Glutamatergic neuron (in vitro differentiated cells): ENCODE measurements around the gene TAAR5. TPM values are rescaled to one million over a fixed set of nuclear protein-coding genes. Genes with fewer than 3 reads are reported as not detected.

Source experiments
- DNase-seq: peaks from one replicate; pipeline ENCODE4 v3.0.0; 2022
- H3K27ac Mint-ChIP-seq: one replicate; pipeline ENCODE4 v1.8.0; 2020; ENCODE audit warnings: mild to moderate bottlenecking, mixed read lengths, inconsistent platforms; ENCODE audit not compliant: unreplicated experiment
- H3K27me3 Mint-ChIP-seq: one replicate; pipeline ENCODE4 v1.8.0; 2020; ENCODE audit warnings: mild to moderate bottlenecking, moderate library complexity, mixed read lengths, inconsistent platforms; ENCODE audit not compliant: unreplicated experiment
- H3K36me3 Mint-ChIP-seq: one replicate; pipeline ENCODE4 v1.8.0; 2020; ENCODE audit warnings: mild to moderate bottlenecking, mixed read lengths, inconsistent platforms; ENCODE audit not compliant: unreplicated experiment
- H3K4me1 Mint-ChIP-seq: one replicate; pipeline ENCODE4 v1.8.0; 2020; ENCODE audit warnings: mild to moderate bottlenecking, low read depth, mixed read lengths, inconsistent platforms; ENCODE audit not compliant: unreplicated experiment
- H3K4me3 Mint-ChIP-seq: one replicate; pipeline ENCODE4 v1.8.0; 2020; ENCODE audit warnings: mild to moderate bottlenecking, mixed read lengths, inconsistent platforms; ENCODE audit not compliant: unreplicated experiment
- H3K9me3 Mint-ChIP-seq: one replicate; pipeline ENCODE4 v1.8.0; 2020; ENCODE audit warnings: mild to moderate bottlenecking, moderate library complexity, mixed read lengths, inconsistent platforms; ENCODE audit not compliant: unreplicated experiment
- CTCF ChIP-seq: fragments of 200-600 bp; sonication (generic); IDR thresholded peaks from one replicate; pipeline ENCODE4 v1.5.0; 2021; ENCODE audit not compliant: partially characterized antibody, unreplicated experiment
- total RNA-seq: library from RNA; stranded (reverse); fragmentation: NEBNext Ultra II Directional; extraction: Animal tissue kit (Norgen Biotek cat#: 25700); gene quantifications from one replicate; pipeline ENCODE4 v1.2.1, GENCODE V29; 2021; ENCODE audit not compliant: unreplicated experiment

The TAAR5 gene
- total RNA-seq, 1 donor from 2014 or later, result not detected

- H3K36me3 Mint-ChIP-seq, result no peaks in the 10 kb centered on the region
- no peak for DNase-seq
- H3K4me1 Mint-ChIP-seq, result no peaks in the 10 kb centered on the region
- H3K4me3 Mint-ChIP-seq, result no peak overlapping the region
- H3K27me3 Mint-ChIP-seq, result no peaks in the 10 kb centered on the region
- H3K9me3 Mint-ChIP-seq, result no peaks in the 10 kb centered on the region
- TF ChIP-seq CTCF, result no peak
- H3K27ac Mint-ChIP-seq, result no peak overlapping the region
Measured at GRCh38 chr6:132596201-132596600, 6.7 kb upstream of the TAAR5 start.

GRCh38 chr6:132592855-132593254 lies 3.3 kb upstream of the TAAR5 start:
- Mint-ChIP-seq H3K4me3 (no peak overlapping the region), H3K9me3 (no peaks in the 10 kb centered on the region)

GRCh38 chr6:132590362-132590761 lies 821 bp upstream of the TAAR5 start:
- H3K9me3 Mint-ChIP-seq, result no peaks in the 10 kb centered on the region
- no peak overlapping the region for H3K27ac Mint-ChIP-seq
- no peak for DNase-seq
- H3K4me3 Mint-ChIP-seq, result no peak overlapping the region
- peaks cover 4% of the 10 kb centered on the region for H3K27me3 Mint-ChIP-seq
- TF ChIP-seq CTCF, result no peak
- no peaks in the 10 kb centered on the region for H3K4me1 Mint-ChIP-seq
- no peaks in the 10 kb centered on the region for H3K36me3 Mint-ChIP-seq

More at GRCh38 chr6:132592855-132593254, 3.3 kb upstream of the TAAR5 start:
- Mint-ChIP-seq H3K27ac (no peak overlapping the region), H3K36me3 (no peaks in the 10 kb centered on the region), H3K4me1 (no peaks in the 10 kb centered on the region), H3K27me3 (peaks cover 4% of the 10 kb centered on the region)
- no peak for DNase-seq
- TF ChIP-seq CTCF, result no peak

- H3K9me3 Mint-ChIP-seq, result no peaks in the 10 kb centered on the region
- no peak overlapping the region for H3K4me3 Mint-ChIP-seq
- H3K27ac Mint-ChIP-seq, result no peak overlapping the region
- H3K4me1 Mint-ChIP-seq, result no peaks in the 10 kb centered on the region
- no peak for DNase-seq
- TF ChIP-seq CTCF, result no peak
- peaks cover 4% of the 10 kb centered on the region for H3K27me3 Mint-ChIP-seq
- H3K36me3 Mint-ChIP-seq, result no peaks in the 10 kb centered on the region
Measured at GRCh38 chr6:132587424-132587823, 2.1 kb downstream of the TAAR5 start.

GRCh38 chr6:132584698-132585097 lies 4.8 kb downstream of the TAAR5 start:
- Mint-ChIP-seq H3K27me3 (peaks cover 4% of the 10 kb centered on the region), H3K27ac (no peak overlapping the region), H3K4me3 (no peak overlapping the region), H3K36me3 (no peaks in the 10 kb centered on the region), H3K4me1 (no peaks in the 10 kb centered on the region), H3K9me3 (no peaks in the 10 kb centered on the region)
- DNase-seq, result no peak
- no peak for TF ChIP-seq CTCF
